Keratinocyte (primary cell): Measurements from ENCODE around the gene AXIN1. TPM values are rescaled to one million over a fixed set of nuclear protein-coding genes. Genes with fewer than 3 reads are reported as not detected.

Experiments used
- DNase-seq: peaks from one replicate; pipeline ENCODE4 v3.0.0-alpha.2; 2011; ENCODE audit warnings: low read depth, missing footprints, low spot score
- FAIRE-seq: peaks from 2 replicates; lab custom pipeline; 2011; peaks lifted over from hg19 to GRCh38; lab: Jason Lieb, UNC
- H2AFZ ChIP-seq: 2 replicates; pipeline ENCODE4 v1.6.0; 2012; ENCODE audit warnings: low read length, control low read depth, inconsistent platforms; ENCODE audit not compliant: control insufficient read depth
- H3K27ac ChIP-seq: 2 replicates; pipeline ENCODE4 v1.5.1; 2011; ENCODE audit warnings: low read length; ENCODE audit not compliant: control insufficient read depth, insufficient read depth
- H3K27me3 ChIP-seq: 3 replicates; pipeline ENCODE4 v1.6.0; 2011; ENCODE audit warnings: low read length; ENCODE audit not compliant: control insufficient read depth, insufficient read depth; ENCODE audit errors: extremely low read depth
- H3K36me3 ChIP-seq, 2 experiments: 2 replicates in 1 of 2; 3 replicates in 1 of 2; pipeline ENCODE4 v1.5.1; 2011; ENCODE audit warnings: low read length in 2 of 2, mild to moderate bottlenecking in 1 of 2; ENCODE audit not compliant: control insufficient read depth in 2 of 2, insufficient read depth in 2 of 2; ENCODE audit errors: extremely low read depth in 1 of 2
- H3K4me1 ChIP-seq: 3 replicates; pipeline ENCODE4 v1.5.1; 2011; ENCODE audit warnings: low read length; ENCODE audit not compliant: control insufficient read depth, insufficient read depth; ENCODE audit errors: extremely low read depth
- H3K4me2 ChIP-seq: 3 replicates; pipeline ENCODE4 v1.6.0; 2011; ENCODE audit warnings: low read depth, low read length; ENCODE audit not compliant: control insufficient read depth, insufficient read depth; ENCODE audit errors: extremely low read depth
- H3K4me3 ChIP-seq, 3 experiments: fragments of 200-600 bp in 1 of 3; sonication (generic) in 1 of 3; 2 replicates in 2 of 3; 3 replicates in 1 of 3; pipeline ENCODE4 v1.5.1; 2011 to 2016; ENCODE audit warnings: low read length in 3 of 3, mild to moderate bottlenecking in 3 of 3, control low read depth in 2 of 3, inconsistent platforms in 1 of 3, low read depth in 1 of 3, mixed read lengths in 1 of 3, mixed run types in 1 of 3, moderate library complexity in 1 of 3; ENCODE audit not compliant: control insufficient read depth in 2 of 3, insufficient read depth in 2 of 3; ENCODE audit errors: extremely low read depth in 1 of 3
- H3K79me2 ChIP-seq: 2 replicates; pipeline ENCODE4 v1.6.0; 2012; ENCODE audit warnings: low read length; ENCODE audit not compliant: control insufficient read depth, insufficient read depth
- H3K9ac ChIP-seq: 3 replicates; pipeline ENCODE4 v1.6.0; 2011; ENCODE audit warnings: low read length; ENCODE audit not compliant: control insufficient read depth, insufficient read depth; ENCODE audit errors: extremely low read depth
- H3K9me1 ChIP-seq: 3 replicates; pipeline ENCODE4 v1.6.0; 2011; ENCODE audit warnings: low read length; ENCODE audit not compliant: control insufficient read depth, insufficient read depth; ENCODE audit errors: extremely low read depth
- H3K9me3 ChIP-seq: 2 replicates; pipeline ENCODE4 v1.5.1; 2012; ENCODE audit warnings: low read depth, low read length; ENCODE audit not compliant: control insufficient read depth
- H4K20me1 ChIP-seq: 3 replicates; pipeline ENCODE4 v1.6.0; 2011; ENCODE audit warnings: low read length; ENCODE audit not compliant: control insufficient read depth, insufficient read depth; ENCODE audit errors: extremely low read depth
- EZH2 ChIP-seq: IDR thresholded peaks from one replicate; pipeline ENCODE4 v1.6.1; 2012; ENCODE audit warnings: inconsistent platforms, mild to moderate bottlenecking, low read length, moderate library complexity
- dilution Hi-C: fragments of 300-500 bp; cut with MboI; formaldehyde crosslinking; loops from one replicate; pipeline ENCODE4 v1.7.0; 2020; ENCODE audit warnings: low sequenced_read_pairs; ENCODE audit not compliant: extremely low pct_ligation_motif_present
- polyA plus RNA-seq, 5 experiments: library from polyadenylated mRNA; depleted of rRNA in 3 of 5; stranded (reverse) in 3 of 5; stranded (forward) in 1 of 5; unstranded in 1 of 5; fragments of >200 nt; gene quantifications; 1 replicate in 1 of 5; 2 replicates in 3 of 5; 3 replicates in 1 of 5; pipeline versions ENCODE4 v1.2.1 to v1.2.3, GENCODE V29; 2011 to 2012; ENCODE audit warnings: missing spikeins in 2 of 5, low read depth in 1 of 5, low replicate concordance in 1 of 5
- TF ChIP-seq, protein P1 (sequence below), 3 experiments: IDR thresholded peaks in 1 of 3; conservative IDR thresholded peaks in 1 of 3; optimal IDR thresholded peaks in 1 of 3; 2 replicates in 2 of 3; 3 replicates in 1 of 3; pipeline versions ENCODE3 to v1.5.1; 2011; ENCODE audit warnings: low read length in 3 of 3, mild to moderate bottlenecking in 3 of 3, moderate library complexity in 2 of 3, control low read depth in 1 of 3, inconsistent platforms in 1 of 3; ENCODE audit not compliant: insufficient read depth in 2 of 3; ENCODE audit errors: extremely low read depth in 1 of 3

AXIN1 gene
- polyA plus RNA-seq, 1 donor (not counting 4 experiments of a cell fraction or from before 2014, with no cell fraction given): 8.8 TPM

DNA sequence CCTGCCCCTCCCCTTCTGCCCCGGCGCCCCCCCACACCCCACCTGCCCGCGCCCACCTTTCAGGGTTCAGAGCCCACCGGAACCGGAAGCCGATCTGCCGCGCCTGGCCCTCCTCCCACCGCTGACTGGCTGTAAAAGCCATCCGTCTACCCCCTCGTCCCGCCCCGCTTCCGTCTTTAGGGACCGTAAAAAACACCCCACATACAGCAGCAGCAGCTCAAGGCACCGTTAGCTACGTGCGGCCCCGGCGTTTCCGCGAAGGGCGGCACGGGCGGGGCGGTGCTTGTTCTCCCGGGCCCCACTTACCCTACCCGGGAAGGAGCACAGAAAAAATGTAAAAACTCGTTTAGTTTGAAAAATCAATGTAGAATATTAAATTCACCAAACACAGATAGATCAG is 17.9 kb upstream of the AXIN1 start, which contains the start of gene MRPL28:
Gene MRPL28 (minus strand): TSS at position 96 of the 400 bp plus-strand sequence. CDS start 320 bp downstream, outside the sequence.
- peaks cover 6% of the 10 kb centered on the region for H3K79me2 ChIP-seq
- H4K20me1 ChIP-seq: peaks cover 2% of the 10 kb centered on the region
- peaks cover 12% of the 10 kb centered on the region for H3K4me1 ChIP-seq
- dilution Hi-C loops: no loop called here
- H3K4me3 ChIP-seq: peak within 1 kb of the TSS; percentile 43 to 67 (median 62)
- TF ChIP-seq, protein P1, sequence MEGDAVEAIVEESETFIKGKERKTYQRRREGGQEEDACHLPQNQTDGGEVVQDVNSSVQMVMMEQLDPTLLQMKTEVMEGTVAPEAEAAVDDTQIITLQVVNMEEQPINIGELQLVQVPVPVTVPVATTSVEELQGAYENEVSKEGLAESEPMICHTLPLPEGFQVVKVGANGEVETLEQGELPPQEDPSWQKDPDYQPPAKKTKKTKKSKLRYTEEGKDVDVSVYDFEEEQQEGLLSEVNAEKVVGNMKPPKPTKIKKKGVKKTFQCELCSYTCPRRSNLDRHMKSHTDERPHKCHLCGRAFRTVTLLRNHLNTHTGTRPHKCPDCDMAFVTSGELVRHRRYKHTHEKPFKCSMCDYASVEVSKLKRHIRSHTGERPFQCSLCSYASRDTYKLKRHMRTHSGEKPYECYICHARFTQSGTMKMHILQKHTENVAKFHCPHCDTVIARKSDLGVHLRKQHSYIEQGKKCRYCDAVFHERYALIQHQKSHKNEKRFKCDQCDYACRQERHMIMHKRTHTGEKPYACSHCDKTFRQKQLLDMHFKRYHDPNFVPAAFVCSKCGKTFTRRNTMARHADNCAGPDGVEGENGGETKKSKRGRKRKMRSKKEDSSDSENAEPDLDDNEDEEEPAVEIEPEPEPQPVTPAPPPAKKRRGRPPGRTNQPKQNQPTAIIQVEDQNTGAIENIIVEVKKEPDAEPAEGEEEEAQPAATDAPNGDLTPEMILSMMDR (optimal IDR thresholded peaks at IDR 0.05 in 1 of 3, IDR thresholded peaks at IDR 0.05 in 1 of 3, conservative IDR thresholded peaks at IDR 0.05 in 1 of 3; ENCODE audit: extremely low read depth in 1 of 3, insufficient read depth in 2 of 3, low read length in 3 of 3): no peak
- no peak for TF ChIP-seq EZH2
- no peaks in the 10 kb centered on the region for H3K9me1 ChIP-seq
- peak within 1 kb of the TSS; percentile 50 for H3K9ac ChIP-seq
- H3K27me3 ChIP-seq: no peaks in the 10 kb centered on the region
- H3K9me3 ChIP-seq: no peaks in the 10 kb centered on the region
- FAIRE-seq (peak; percentile 56), DNase-seq (peak; percentile 58)
- peaks cover 11 to 24% of the 10 kb centered on the region in 2 experiments for H3K36me3 ChIP-seq
- no peak within 1 kb of the TSS for H2AFZ ChIP-seq
- peak within 1 kb of the TSS; percentile 87 for H3K4me2 ChIP-seq
- H3K27ac ChIP-seq: no peak within 1 kb of the TSS

DNA sequence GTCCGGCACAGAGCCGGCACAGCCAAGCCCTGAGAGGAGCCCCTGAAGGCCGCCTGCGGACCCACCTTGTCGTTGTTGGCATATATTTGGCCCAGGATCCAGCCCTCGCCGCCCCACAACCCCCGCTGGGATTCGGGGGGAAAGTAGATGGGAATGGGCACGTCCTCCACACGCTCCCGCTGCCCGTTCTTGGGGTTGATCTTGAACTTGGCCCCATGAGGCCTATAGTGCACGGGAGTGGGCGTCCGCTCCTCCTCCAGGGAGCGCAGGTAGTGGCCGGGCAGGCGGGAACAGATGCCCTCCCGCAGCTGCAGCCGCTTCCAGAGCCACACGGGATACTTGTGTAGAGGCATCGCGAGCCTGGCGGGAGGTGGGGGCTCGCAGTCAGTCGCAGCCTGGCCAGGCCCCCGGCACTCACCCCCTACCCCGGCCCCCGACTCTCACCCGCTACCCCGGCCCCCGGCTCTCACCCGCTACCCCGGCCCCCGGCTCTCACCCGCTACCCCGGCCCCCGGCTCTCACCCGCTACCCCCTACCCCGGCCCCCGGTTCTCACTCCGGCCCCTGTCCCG is 17.4 kb upstream of the AXIN1 start:
- no peak overlapping the region for H3K27ac ChIP-seq
- peaks cover 2% of the 10 kb centered on the region for H4K20me1 ChIP-seq
- H3K36me3 ChIP-seq: peaks cover 11 to 23% of the 10 kb centered on the region in 2 experiments
- H2AFZ ChIP-seq: no peak overlapping the region
- H3K4me1 ChIP-seq: peaks cover 12% of the 10 kb centered on the region
- no peaks in the 10 kb centered on the region for H3K9me3 ChIP-seq
- TF ChIP-seq, protein P1 (optimal IDR thresholded peaks at IDR 0.05 in 1 of 3, IDR thresholded peaks at IDR 0.05 in 1 of 3, conservative IDR thresholded peaks at IDR 0.05 in 1 of 3; ENCODE audit: extremely low read depth in 1 of 3, insufficient read depth in 2 of 3, low read length in 3 of 3): no peak
- TF ChIP-seq EZH2: no peak
- peaks cover 6% of the 10 kb centered on the region for H3K79me2 ChIP-seq
- peak overlapping the region; percentile 50 for H3K9ac ChIP-seq
- DNase-seq (no peak), FAIRE-seq (no peak)
- H3K4me3 ChIP-seq: peak overlapping the region; percentile 43 to 67 (median 62)
- H3K27me3 ChIP-seq: no peaks in the 10 kb centered on the region
- dilution Hi-C loops: no loop called here
- H3K9me1 ChIP-seq: no peaks in the 10 kb centered on the region
- H3K4me2 ChIP-seq: peak overlapping the region; percentile 87
